Activated CD4-positive, alpha-beta T cell treated with anti-CD3 and anti-CD28 coated beads, Interleukin-2, amount 50 U/mL, for 48 hours (primary cell): ENCODE measurements around the gene PERCC1.

Source experiments
- DNase-seq, 2 experiments: peaks; one replicate each; pipeline ENCODE4 v3.0.0-alpha.2; 2020

The PERCC1 gene

GRCh38 chr16:1413684-1414531, 17.0 kb upstream of the PERCC1 start:
- DNase-seq: peak; percentile 72 to 73

GRCh38 chr16:1414532-1415260, 16.2 kb upstream of the PERCC1 start, which contains the start of gene UNKL:
UNKL (minus strand) TSS chr16:1414704; CDS start chr16:1414691, 13 bp downstream.
- DNase-seq: peak; percentile 77 to 82

GRCh38 chr16:1416521-1416941, 14.3 kb upstream of the PERCC1 start:
- DNase-seq: no peak

- no peak for DNase-seq
Observed at GRCh38 chr16:1420111-1420539, 10.8 kb upstream of the PERCC1 start.

GRCh38 chr16:1422076-1422475, 8.8 kb upstream of the PERCC1 start:
- no peak for DNase-seq

GRCh38 chr16:1424028-1424427, 6.8 kb upstream of the PERCC1 start:
- DNase-seq: no peak

- no peak for DNase-seq
Observed at GRCh38 chr16:1425616-1426370, 5.1 kb upstream of the PERCC1 start.

- DNase-seq: no peak
Observed at GRCh38 chr16:1426734-1427471, 4.0 kb upstream of the PERCC1 start.

GRCh38 chr16:1427473-1428461, 3.1 kb upstream of the PERCC1 start:
- DNase-seq: no peak

GRCh38 chr16:1428511-1428910, 2.4 kb upstream of the PERCC1 start:
- DNase-seq: peak; percentile 64 to 66

GRCh38 chr16:1429012-1429411, 1.9 kb upstream of the PERCC1 start:
- DNase-seq: no peak

- DNase-seq: no peak
Observed at GRCh38 chr16:1429631-1430030, 1.2 kb upstream of the PERCC1 start.

GRCh38 chr16:1430214-1430758, 592 bp upstream of the PERCC1 start:
- no peak for DNase-seq

- DNase-seq: no peak
Observed at GRCh38 chr16:1431497-1432270, 806 bp downstream of the PERCC1 start.

- no peak for DNase-seq
Observed at GRCh38 chr16:1432388-1433262, 1.7 kb downstream of the PERCC1 start.

GRCh38 chr16:1433263-1433560, 2.3 kb downstream of the PERCC1 start:
- DNase-seq: no peak

- no peak for DNase-seq
Observed at GRCh38 chr16:1433756-1434155, 2.9 kb downstream of the PERCC1 start.

GRCh38 chr16:1434644-1435592, 4.0 kb downstream of the PERCC1 start:
- no peak for DNase-seq
